ENCODE results near the gene ZBTB49. TPM values are rescaled to one million over a fixed set of nuclear protein-coding genes. Genes with fewer than 3 reads are reported as not detected.

Gene ZBTB49
- total RNA-seq, 4 donors from 2014 or later, result 2.9 to 5.9 (median 3.4) TPM

GRCh38 chr4:4274226-4274625, 15.8 kb upstream of the ZBTB49 start:
- no peaks in the 10 kb centered on the region for H3K4me1 ChIP-seq
- H3K9me3 ChIP-seq, result no peaks in the 10 kb centered on the region
- H3K27ac ChIP-seq (replicated peaks in 1 of 4), result no peak overlapping the region
- no peak overlapping the region for H3K4me3 ChIP-seq
- 89% methylated on average over 14 of the region's 14 CpGs for WGBS
- no peaks in the 10 kb centered on the region for H3K27me3 ChIP-seq
- intact Hi-C loops (cut with DNase I), result no loop called here
- TF ChIP-seq POLR2AphosphoS5 (IDR thresholded peaks at IDR 0.05) (no peak), CTCF (IDR thresholded peaks at IDR 0.05) (no peak), EP300 (IDR thresholded peaks at IDR 0.05) (no peak), POLR2A (IDR thresholded peaks at IDR 0.05; ENCODE audit: low read depth) (no peak)
- DNase-seq (ENCODE audit: extremely low spot score), result no peak
- H3K36me3 ChIP-seq, result peaks cover 51 to 95% (median 83%) of the 10 kb centered on the region in 4 donors

DNA sequence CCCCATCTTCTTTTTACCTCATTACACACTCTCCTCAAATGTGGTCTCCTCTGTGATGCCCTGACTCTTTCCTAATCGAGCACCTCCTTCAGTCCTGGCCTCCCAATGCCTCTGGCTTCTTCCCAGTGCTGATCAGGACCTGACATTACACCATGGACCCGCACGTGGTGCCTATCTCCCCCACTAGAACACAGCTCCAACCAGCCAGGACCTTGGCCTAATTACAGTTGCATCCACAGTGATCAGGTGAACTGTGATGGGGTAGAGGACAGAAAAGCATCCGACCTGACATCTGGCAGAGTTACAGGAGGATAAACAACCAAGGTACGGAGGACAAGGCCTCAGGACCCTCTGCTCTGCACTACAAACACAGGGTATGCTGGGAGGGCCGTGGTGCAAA, 12.5 kb upstream of the ZBTB49 start:
- no peaks in the 10 kb centered on the region for H3K27me3 ChIP-seq
- H3K4me3 ChIP-seq, result no peak overlapping the region
- no peak for DNase-seq (ENCODE audit: extremely low spot score)
- H3K36me3 ChIP-seq, result peaks cover 51 to 100% (median 91%) of the 10 kb centered on the region in 4 donors
- H3K9me3 ChIP-seq, result no peaks in the 10 kb centered on the region
- WGBS, result 72% methylated on average over 6 of the region's 6 CpGs
- intact Hi-C loops (cut with DNase I), result no loop called here
- no peaks in the 10 kb centered on the region for H3K4me1 ChIP-seq
- TF ChIP-seq POLR2A (IDR thresholded peaks at IDR 0.05; ENCODE audit: low read depth) (no peak), CTCF (IDR thresholded peaks at IDR 0.05) (no peak), EP300 (IDR thresholded peaks at IDR 0.05) (no peak), POLR2AphosphoS5 (IDR thresholded peaks at IDR 0.05) (no peak)
- H3K27ac ChIP-seq (replicated peaks in 1 of 4), result no peak overlapping the region

- Histone ChIP-seq H3K4me1 (peaks cover 0 to 6% (median 5%) of the 10 kb centered on the region in 4 donors), H3K36me3 (peaks cover 34 to 90% (median 71%) of the 10 kb centered on the region in 4 donors), H3K27ac (replicated peaks in 1 of 4) (no peak overlapping the region), H3K4me3 (no peak overlapping the region), H3K9me3 (no peaks in the 10 kb centered on the region), H3K27me3 (no peaks in the 10 kb centered on the region)
- 92% methylated on average over 6 of the region's 6 CpGs for WGBS
- TF ChIP-seq POLR2A (IDR thresholded peaks at IDR 0.05; ENCODE audit: low read depth), result no peak
- TF ChIP-seq POLR2AphosphoS5 (IDR thresholded peaks at IDR 0.05), result no peak
- no peak for TF ChIP-seq EP300 (IDR thresholded peaks at IDR 0.05)
- no peak for TF ChIP-seq CTCF (IDR thresholded peaks at IDR 0.05)
- DNase-seq (ENCODE audit: extremely low spot score), result no peak
- intact Hi-C loops (cut with DNase I), result no loop called here
Measured at GRCh38 chr4:4281787-4282186, 8.3 kb upstream of the ZBTB49 start.

DNA sequence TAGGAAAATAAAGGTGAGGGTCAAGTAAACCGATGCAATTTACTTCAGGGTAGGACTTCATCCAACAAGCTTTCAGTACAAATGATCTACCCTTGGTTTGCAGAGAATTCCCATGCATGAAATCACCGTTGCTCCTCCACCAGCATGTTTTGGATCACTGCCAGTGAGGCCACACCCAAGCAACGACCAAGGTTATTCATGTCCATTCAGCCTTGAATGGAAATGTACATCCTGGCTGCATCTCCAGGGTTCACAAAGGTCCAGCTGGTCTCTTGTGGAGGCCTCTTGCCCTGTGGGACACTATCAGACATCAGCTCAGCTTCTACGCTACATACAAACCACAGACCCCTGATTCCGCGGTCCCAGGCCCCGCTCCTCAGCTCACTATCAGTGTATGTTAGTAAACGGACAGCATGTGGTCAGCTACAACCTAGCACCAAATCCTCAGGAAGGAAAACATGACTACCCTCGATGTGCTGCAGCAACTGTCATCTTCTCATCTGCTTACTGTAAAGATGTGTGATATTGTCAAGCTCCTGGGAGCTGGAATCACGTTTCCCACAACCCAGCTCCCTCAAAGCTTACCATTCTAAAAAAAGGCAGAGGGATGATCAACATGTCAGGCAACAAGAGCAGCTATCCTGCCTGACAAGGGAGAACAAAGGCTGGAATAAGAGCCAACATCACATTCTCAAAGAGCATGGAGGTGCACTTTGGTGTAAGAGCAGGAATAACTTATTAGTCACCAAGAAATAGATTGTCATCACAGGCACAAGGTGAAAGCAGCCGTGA, 5.0 kb upstream of the ZBTB49 start:
- H3K9me3 ChIP-seq, result no peaks in the 10 kb centered on the region
- TF ChIP-seq POLR2A (IDR thresholded peaks at IDR 0.05; ENCODE audit: low read depth) (no peak), CTCF (IDR thresholded peaks at IDR 0.05) (no peak), POLR2AphosphoS5 (IDR thresholded peaks at IDR 0.05) (no peak), EP300 (IDR thresholded peaks at IDR 0.05) (no peak)
- WGBS, result 63% methylated on average over 6 of the region's 11 CpGs
- H3K27me3 ChIP-seq, result no peaks in the 10 kb centered on the region
- peaks cover 22 to 59% (median 43%) of the 10 kb centered on the region in 4 donors for H3K36me3 ChIP-seq
- DNase-seq (ENCODE audit: extremely low spot score), result no peak
- H3K27ac ChIP-seq (replicated peaks in 1 of 4), result no peak overlapping the region
- peaks cover 13 to 28% (median 17%) of the 10 kb centered on the region in 4 donors for H3K4me1 ChIP-seq
- intact Hi-C loops (cut with DNase I), result loop anchor here (5.0 kb wide), 1 partner anchor 33 kb away; no protein-coding TSS in a partner anchor
- H3K4me3 ChIP-seq, result no peak overlapping the region
